Left colon (tissue), 2 donors: ENCODE measurements around the gene YWHAH. TPM values are rescaled to one million over a fixed set of nuclear protein-coding genes. Genes with fewer than 3 reads are reported as not detected.

Experiments
- total RNA-seq, 2 donors: library from RNA; stranded (reverse); fragmentation: NEBNext Ultra II Directional; extraction: Animal tissue kit (Norgen Biotek cat#: 25700); gene quantifications; one replicate each; pipeline ENCODE4 v1.2.1, GENCODE V29; 2021
- donor health status: DM: no; HTN: no; CAD: no.
- donor health status: DM: yes; HTN: yes; CAD: no.

Gene YWHAH
- total RNA-seq, 2 donors from 2014 or later = 152 to 291 TPM

Other genes starting within 250 kb of the YWHAH start
- gene PRR14L, start 194.4 kb upstream of the YWHAH start, total RNA-seq = 10 to 100 TPM; 68.5 to 69.6 TPM
- 10 to 100 TPM; 38.1 to 54.5 TPM for gene DEPDC5, start 190.5 kb upstream of the YWHAH start, total RNA-seq
- 10 to 100 TPM; 48.3 to 53.6 TPM for gene SLC5A1, start 98.7 kb downstream of the YWHAH start, total RNA-seq
- gene C22orf42, start 214.8 kb downstream of the YWHAH start, total RNA-seq = not detected